AG09319 (cell line): ENCODE data around the gene TMEM266.

Experiments used
- DNase-seq: peaks from one replicate; pipeline ENCODE4 v3.0.0-alpha.2; 2010; ENCODE audit warnings: low read depth; ENCODE audit errors: extremely low read depth
- CTCF ChIP-seq: IDR thresholded peaks from 2 replicates; pipeline ENCODE4 v1.5.1; 2011; ENCODE audit warnings: low read depth, mild to moderate bottlenecking, inconsistent platforms, low read length, moderate library complexity

Gene TMEM266

GRCh38 chr15:76161153-76162035 is 101.6 kb downstream of the TMEM266 start:
- TF ChIP-seq CTCF: no peak
- DNase-seq: no peak

- no peak for TF ChIP-seq CTCF
- DNase-seq: no peak
Measured at GRCh38 chr15:76162036-76162398, 102.2 kb downstream of the TMEM266 start.

- TF ChIP-seq CTCF: no peak
- DNase-seq: no peak
Measured at GRCh38 chr15:76162784-76163456, 103.1 kb downstream of the TMEM266 start.

- DNase-seq: peak; percentile 68
Measured at GRCh38 chr15:76163457-76164295, 103.9 kb downstream of the TMEM266 start.

GRCh38 chr15:76164602-76165001 is 104.8 kb downstream of the TMEM266 start:
- TF ChIP-seq CTCF: no peak
- DNase-seq: no peak

More at GRCh38 chr15:76163457-76164295, 103.9 kb downstream of the TMEM266 start:
- TF ChIP-seq CTCF: no peak

GRCh38 chr15:76165951-76166350 is 106.2 kb downstream of the TMEM266 start:
- no peak for DNase-seq
- TF ChIP-seq CTCF: no peak
